OCI-M1 (cell line): Measurements from ENCODE around the gene ARHGAP25.

Source experiments
- DNase-seq: peaks from one replicate; lab custom pipeline; 2025; lab: John Stamatoyannopoulos, UW

Gene ARHGAP25

DNA sequence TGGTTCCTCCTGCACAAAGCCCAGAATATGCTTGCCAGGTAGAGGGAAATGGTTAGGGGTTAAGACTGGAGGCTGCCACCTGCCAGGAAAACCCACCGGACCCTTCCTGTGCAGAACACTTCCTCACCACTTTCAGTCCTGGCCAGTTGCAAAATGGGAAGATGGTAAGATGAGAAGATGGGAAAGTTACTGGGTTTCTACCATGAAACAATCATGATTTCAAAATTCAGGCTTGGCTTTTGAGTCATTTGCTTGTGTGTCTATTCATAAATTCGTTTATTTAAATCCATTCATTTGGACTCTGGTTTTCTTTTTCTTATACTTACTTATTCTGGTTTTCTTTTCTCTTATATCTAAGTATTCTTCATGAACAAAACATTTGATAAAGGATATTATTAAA lies 129.4 kb downstream of the ARHGAP25 start:
- no peak for DNase-seq

DNA sequence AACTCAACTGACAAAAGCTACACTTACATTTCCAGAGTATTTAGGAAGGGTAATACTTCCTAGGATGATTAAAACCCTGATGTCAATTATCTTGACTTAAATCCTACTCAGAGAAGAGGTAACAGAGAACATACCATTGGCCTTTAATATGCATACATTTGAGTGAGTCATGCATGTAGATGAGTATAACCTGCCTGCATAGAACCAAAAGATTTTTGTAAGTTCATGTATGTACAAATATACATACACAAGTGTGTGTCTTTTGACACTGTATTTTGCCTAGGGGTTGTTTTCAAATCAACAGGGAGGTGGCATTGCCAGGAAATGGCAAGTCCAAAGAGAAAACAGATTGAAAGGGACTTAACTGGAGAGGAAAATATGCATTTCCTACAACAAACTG lies 130.5 kb downstream of the ARHGAP25 start:
- DNase-seq: no peak

DNA sequence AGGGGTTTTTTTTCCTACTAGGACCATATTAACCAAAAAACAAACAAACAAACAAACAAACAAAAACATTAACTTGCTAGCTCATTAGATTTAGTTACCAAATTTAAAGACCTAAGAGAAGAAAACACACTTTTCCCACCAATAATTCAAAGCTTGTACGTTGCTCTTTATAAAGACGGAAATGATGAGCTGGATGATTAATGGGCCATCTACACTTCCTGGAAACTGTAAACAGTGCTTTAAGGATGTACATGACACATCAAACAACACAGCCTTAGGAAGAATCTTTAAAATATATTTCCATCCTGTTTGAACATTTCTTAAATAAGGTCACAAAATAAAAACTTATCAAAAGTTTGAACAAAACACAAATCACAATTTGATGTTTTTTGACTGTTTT lies 135.6 kb downstream of the ARHGAP25 start:
- DNase-seq: no peak

GRCh38 chr2:68871159-68871764 lies 136.7 kb downstream of the ARHGAP25 start, which contains the start of gene BMP10:
Gene BMP10, minus strand, starts transcription at chr2:68871397. Its CDS starts 39 bp downstream, at chr2:68871358.
- no peak for DNase-seq
